GM11168 (cell line): ENCODE results near the gene RAB11FIP2.

Experiments used
- in situ Hi-C: fragments of 300-500 bp; cut with MboI; formaldehyde crosslinking; loops from one replicate; pipeline ENCODE4 v1.12.0; 2022; ENCODE audit warnings: low sequenced_read_pairs; ENCODE audit not compliant: unreplicated experiment

The RAB11FIP2 gene

DNA sequence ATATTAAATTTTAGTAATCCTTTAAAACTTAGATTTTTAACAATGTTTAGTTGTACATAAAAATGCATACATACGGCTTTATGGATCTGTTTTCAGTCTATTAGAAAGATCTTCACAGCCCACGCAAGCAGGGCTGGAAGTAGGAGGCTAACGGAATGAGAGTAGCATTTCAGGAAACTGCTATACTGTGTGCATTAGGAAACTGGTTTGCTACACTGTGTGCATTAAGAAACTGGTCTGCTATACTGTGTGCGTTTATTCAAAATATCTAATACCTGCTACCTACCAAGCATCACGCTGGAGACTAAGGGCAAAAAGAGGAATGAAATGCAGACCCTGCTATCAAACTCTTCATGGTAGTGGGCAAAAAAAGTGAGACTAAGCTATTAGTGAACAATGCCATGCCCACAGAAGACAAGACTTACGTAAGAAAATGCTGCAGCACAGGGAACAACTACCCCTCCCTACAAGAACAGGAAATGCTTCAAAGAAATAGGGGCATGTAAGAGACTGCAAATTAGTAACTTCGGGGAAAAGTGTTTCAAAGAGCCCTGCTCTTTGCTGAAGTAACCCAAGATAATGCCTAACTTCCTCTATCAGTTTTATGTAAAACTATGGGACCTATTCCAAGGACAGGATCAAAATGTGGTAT lies 11.3 kb downstream of the RAB11FIP2 start:
- in situ Hi-C loops, result no loop called here

DNA sequence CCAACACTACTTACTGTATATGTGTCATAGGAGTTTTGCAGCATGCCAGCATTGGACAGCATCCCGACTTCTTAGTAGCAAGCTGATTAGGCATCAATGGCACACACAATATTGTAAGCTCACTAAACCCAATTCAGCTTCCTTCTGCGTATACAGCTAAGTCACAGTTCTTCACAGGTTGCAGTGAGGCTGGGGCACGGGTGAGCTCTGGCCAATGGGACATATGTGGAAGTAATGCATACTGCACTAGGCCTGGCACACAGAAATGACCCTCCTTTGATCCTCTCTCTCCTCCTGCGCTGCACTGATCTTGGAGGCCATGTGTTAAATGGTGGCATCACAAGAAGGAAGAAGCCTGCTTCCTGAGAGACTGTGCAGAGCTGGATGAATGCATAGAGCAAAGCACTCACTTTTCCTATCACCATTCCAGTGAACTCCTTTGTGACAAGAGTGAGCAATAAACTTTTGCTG lies 11.9 kb downstream of the RAB11FIP2 start:
- in situ Hi-C loops, result no loop called here

DNA sequence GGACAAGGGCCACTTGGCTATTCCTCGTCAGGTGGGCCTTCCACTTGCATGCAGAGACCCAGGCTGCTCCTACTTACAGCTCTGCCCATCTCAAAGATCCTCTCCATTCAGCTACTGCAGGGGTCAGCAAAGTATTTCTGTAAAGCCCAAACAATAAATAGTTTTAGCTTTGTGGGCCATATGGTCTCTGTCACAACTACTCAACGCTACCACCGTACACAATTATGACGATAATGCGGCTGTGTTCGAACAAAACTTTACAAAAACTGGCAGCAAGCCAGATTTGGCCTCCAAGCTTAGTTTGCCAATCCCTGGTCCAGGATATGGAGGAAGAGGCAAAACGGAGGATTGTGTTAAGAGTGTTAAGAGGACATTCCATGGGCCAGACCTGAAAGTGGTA lies 12.8 kb downstream of the RAB11FIP2 start:
- in situ Hi-C loops, result no loop called here

DNA sequence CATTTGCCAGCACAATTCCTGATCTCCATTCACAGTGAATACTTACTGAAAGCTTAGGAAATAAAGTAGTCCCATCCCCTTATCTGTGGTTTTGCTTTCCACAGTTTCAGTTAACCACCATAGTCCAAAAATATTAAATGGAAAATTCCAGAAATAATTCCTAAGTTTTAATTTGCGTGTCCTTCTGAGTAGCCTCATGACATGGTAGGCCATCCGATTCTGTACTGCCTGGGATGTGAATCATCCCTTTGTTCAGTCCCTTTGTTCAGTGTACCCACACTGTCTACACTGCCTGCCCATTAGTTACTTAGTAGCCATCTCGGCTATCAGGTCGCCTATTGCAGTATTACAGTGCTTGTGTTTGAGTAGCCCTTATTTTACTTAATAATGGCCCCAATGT lies 14.2 kb downstream of the RAB11FIP2 start:
- in situ Hi-C loops, result no loop called here

DNA sequence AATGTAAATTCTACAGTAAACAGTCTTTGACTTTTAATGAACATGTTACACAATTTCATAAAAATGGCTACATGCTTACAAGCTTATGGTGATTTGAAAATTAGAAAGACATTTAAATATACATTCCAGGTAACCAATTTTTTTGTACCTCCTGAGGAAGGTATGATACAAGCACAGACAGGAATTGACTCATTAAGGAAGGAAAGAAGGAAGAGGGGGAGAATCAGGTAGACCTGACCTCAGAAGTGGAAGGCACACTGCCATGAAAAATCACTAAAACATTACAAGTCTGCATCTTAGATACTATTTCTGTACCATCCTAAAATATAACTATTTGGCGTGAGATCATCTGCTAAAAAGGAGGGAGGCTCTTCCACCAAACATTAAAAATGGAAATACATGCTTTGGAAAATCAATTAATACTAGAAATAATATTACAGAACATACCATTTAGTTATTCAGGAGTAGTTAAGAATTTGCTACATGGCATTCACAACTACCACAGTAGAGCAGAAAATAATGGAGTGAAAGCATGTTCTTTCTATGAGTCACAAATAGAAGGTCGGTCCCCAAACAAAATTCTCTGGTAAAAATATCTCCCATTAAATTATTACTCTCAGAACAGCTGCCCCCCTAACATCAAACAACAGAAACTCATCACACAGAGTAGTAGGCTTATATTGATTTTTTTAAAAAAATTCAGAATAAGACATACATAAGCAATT lies 15.2 kb downstream of the RAB11FIP2 start:
- in situ Hi-C loops, result no loop called here

DNA sequence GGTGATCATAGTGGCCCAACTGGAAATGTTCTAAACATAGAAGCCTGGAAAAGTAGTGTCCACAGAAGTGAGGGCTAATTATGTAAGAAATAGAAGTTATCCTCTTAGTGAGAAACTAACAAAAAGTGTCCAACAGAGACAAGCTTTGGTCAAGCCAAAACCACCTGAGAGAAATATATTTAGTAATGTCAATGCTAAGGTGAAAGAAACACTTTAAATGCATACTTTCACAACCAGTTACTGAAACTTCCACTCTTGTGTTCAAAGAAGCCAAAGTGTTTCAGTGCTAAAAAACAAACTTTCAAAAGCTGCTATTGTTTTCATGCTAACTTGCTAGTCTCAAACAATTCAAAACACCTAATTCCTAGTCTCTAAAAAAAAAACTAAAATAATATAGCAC lies 18.1 kb downstream of the RAB11FIP2 start:
- in situ Hi-C loops, result no loop called here

DNA sequence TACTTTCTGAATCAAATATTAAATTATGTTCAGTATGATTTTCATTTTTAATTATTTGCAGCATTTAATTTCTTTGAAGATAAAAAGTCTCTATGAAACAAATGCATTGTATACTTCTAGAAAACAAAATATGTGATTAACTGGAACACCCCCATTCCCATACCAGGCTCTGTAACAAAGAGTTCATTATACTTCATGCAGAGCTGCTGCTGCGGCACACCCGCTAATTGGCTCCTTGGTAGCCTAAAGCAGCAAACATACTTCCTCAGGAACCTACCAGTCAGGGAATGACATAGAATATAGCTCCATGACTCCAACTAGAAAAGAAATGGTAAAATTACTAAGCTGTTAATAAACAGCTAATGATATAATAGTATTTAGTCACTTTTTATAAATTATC lies 19.3 kb downstream of the RAB11FIP2 start:
- in situ Hi-C loops, result no loop called here

DNA sequence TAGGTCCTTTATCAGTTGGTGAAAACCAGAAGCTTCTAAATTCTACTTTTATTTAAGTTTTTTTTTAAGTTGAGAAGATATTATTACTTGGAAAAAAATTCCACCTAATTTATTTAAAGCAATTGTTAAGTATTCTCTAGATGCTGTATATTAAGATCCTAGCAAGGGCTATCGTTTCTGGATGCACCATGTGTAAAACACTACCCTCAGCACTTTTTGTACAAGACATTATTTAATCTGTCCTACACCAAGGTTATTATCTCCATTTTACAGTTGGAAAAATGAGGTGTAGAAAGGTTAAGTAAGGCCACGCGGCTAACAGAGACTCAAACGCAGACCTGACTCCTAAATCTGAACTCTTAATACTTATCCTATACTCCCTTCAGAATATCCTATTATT lies 19.8 kb downstream of the RAB11FIP2 start:
- in situ Hi-C loops, result no loop called here

DNA sequence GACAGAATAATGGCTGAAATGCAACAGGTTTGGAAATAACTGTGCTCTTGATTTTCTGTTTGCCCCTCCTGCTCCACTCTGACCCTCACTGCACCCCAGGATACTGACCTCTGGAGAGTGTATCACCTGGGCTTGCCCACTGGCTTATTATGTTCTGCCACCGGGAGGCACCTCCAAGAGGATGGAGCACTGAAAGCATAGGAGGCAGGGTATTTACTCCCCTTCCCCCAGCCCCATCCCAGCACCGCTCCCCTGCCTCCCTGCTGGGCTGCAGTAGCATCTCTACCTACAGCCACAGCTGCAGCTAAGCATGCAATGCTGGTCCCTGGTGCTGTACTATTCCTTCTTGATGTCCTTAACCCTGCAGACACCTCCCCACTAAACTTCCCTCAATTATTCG lies 26.4 kb downstream of the RAB11FIP2 start:
- in situ Hi-C loops, result no loop called here

DNA sequence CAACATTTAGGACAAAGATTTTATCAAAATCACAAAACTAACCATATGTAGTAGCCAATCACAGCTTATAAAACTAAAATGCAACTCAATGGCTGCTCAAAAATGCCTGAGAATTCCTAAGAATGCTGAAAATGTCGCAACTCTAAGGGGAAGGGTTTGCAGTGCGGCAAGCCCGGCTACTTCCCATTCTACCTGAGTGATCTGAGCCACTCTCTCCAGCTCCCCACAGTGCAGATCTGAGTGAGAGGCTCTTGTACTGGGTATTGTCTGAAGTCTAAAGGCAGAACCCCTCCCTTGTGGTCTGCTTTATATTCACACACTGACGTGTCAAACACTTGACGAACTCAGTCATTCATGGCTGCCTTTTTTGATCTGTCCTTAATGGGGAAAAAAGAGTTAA lies 28.9 kb downstream of the RAB11FIP2 start:
- in situ Hi-C loops, result no loop called here

DNA sequence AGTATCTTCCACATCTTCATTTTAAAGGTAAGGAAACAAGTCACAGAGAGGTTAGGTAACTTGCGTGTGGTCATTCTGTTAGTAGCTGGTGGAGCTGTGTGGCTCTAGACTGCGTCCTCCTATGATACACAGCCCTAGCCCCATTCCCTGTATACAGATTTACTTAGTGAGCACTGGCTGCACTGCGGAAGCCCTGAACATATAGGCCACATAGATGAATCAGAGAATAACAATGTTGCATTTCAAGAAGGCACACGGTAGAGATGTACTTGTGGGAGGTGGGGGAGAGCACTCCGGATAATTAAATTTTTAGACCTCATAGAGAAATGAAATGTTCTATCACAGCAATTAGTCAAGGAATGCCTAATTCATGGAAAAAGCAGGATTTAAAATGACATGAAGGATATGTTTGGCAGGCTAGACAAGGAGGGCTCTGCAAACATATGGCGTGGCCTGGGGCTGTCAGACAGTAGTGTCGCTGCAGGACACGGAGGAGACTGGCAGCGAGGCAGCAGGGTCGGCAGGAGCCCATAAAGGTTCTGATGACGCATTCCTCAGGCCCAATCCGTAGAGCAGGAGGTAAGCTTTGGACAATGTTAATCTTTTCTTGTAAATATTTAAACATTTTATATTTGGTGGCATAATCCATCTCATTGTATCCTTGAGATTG lies 29.5 kb downstream of the RAB11FIP2 start:
- in situ Hi-C loops, result no loop called here

DNA sequence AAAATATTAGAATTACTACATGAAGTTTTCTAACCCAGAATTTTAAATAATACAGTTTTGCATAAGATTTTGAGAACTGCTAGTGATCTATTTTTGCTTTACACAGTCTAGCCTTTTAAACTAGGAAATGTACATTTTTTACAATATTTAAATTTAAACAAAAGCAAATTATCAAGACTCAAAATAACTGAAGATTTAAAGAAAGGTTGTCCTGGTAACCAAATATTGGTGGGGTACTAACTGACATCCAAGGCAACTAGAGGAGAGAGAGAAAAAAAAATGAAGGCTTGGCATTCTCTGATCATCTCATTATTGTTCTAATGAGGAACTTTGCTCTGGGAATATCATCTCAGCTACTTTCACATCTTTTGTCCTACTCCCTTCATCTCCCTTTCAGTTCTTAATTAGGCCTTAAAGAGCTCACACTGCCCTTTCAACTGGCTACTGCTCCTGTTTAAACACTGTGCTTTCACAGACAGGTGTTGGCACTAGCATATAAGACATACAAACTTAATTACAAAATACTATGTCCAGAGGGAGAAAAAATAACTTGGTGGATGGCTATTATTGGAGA lies 33.7 kb downstream of the RAB11FIP2 start:
- in situ Hi-C loops, result no loop called here

DNA sequence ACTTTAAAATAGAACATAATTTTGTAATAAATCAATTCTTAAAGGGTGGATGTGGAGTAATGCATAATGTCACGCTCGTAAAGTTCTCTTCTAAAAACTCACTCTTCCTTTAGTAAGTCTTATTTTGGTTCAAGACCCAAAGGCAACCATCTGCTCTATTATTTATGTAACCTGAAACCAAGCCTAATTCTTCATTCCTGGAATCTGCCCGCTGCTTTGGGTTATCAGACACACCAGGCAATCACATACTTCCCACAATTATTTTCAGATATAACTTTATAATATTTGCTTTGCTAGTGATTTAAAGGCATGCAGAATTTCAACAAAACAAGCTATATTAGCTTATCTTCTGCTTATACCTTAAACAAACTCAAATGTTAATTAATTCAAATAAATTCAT lies 39.0 kb downstream of the RAB11FIP2 start:
- in situ Hi-C loops, result no loop called here

DNA sequence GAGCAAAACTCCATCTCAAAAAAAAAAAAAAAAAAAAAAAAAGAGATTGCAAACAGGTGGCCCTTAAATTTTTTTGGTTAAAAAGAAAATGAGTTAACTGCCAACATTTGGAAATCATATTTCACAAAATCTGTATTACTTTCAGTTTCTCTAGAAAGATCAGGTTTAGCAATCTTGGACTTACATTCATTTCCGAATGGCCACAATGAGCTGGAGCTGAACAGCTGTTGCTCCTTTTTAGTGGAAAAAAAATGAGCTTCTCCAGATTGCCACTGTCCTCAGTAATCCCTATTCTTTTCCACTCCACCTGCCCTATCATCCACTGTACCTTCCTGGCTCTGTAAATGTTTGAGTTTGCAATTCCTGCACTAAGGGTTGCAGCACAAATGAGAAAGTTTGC lies 43.6 kb downstream of the RAB11FIP2 start:
- in situ Hi-C loops, result no loop called here

DNA sequence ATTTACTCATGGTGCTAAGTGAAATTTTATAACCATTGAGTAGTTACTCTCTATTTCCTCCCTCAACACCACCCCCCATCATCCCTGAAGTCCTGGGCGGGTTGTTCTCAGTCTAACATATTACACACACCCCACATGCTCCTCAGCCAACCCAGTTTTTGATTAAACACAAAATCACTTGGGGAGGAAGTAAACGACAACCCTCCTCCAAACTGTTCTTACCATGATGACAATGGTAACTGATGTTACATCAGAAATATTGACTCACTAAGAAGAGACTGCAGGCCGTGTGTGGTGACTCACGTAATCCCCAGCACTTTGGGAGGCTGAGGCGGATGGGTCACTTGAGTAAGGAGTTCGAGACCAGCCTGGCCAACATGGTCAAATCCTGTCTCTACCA lies 44.2 kb downstream of the RAB11FIP2 start:
- in situ Hi-C loops, result no loop called here

DNA sequence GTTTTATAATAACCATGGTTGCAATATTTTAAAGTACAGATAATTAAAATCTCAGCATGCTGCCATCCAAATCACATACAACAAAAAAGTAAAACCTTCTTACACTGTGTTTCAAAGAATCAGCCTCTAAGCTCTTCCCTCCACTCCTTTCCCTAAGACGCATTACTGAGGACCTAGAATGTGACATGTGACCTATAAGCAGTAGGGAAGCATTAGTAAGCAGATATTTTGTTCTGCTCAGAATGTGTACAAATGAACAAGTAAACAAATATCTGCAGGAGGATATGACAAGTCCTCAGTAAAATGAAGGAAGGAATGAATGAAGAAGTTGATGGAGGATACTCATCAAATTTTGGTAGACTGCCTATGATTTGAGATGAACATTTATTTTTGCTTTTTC lies 49.1 kb downstream of the RAB11FIP2 start:
- in situ Hi-C loops, result no loop called here

DNA sequence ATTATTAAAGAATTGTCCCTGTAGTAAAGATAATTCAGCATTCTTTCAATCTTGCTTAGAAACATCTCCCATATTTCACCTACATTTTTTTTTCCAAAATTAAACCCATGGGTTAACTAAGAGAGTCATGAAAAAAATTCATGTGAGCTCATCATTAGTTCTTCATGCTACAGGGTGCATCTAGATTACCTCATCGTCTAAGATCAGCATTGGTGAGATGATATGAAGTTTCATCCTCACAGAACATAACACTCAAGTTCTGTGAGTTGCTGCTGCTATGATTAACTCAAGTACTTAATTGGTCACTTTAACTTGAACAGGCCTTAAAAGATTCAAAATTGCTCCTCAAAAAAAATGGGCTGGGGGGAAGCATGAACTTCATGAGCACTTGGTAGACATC lies 50.0 kb downstream of the RAB11FIP2 start:
- in situ Hi-C loops, result no loop called here

DNA sequence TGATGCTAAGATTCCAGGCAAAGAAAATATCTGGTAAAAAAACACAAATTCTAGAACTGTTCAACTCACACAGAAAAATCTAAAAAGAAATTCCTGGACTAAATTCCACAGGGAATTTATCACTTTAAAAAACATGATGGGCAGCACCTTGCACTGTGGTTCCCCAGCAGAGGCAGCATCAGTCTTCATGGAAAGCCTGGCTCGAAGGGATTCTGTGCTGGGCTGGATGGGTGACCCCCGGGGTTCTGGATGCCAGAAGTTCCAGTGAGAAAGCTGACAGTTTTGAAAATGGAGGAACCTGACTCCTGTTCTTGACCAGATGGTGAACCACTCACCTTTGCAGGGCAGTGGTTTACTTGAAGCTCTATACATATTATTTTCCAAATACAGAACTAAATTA lies 52.0 kb downstream of the RAB11FIP2 start:
- in situ Hi-C loops, result no loop called here

DNA sequence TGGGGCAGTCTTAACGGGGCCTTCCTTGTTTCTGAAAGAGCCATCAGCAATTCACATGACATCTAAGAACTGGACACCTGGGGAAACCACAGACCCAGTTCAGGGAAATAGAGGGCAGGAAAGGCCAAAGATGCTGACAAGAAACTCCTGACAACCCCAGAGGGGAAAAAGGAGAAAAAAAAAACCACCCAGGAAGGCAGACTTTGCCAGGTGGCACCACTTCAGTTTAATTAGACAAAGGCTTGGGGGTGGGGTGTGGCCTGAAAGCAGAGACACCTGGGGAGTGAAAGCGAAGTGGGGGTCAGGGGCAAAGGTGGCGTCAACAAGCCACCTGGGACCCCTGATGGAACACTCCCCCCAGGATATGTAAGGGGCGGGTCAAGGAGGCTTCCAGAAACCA lies 53.6 kb downstream of the RAB11FIP2 start:
- in situ Hi-C loops, result no loop called here

DNA sequence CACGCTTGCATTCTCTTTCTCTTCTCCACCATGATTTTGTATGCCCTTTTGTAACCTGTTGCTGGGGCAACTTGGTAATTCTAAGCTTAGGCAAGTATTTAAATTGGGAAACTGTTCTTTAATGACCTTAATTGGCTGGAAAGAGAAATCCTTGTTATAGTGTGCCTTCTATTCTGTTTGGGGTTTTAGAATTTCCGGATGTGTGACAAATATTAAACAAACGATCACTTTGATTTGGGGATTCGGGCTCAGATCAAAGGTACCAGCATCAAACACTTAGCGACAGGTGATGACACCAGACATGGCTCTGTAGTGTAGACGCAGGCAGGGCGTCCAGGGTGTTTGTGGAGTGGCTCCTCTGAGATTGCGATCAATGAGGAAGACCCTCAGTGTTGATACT lies 55.0 kb downstream of the RAB11FIP2 start:
- in situ Hi-C loops, result no loop called here

DNA sequence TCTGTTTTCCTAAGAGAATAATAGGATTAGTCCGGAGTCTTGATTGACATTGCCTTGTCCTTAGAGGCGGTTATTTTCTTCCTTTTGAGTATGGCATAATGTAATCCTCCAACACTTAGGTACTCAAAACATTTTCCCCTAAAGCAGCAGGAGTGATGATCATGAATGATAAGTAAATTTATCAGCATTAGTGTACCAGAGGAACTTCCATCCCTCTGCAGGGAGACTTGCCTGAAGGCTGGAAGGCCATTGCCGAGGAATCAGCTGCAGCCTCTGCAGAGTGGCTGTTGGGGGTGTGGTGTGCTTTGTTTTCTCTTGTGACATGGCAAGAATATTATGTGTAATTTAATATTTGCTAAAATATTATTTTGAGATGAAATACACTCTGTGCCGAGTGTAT lies 56.8 kb downstream of the RAB11FIP2 start:
- in situ Hi-C loops, result no loop called here
